ENCODE measurements around the gene KIF20A.
"Not testable (repeated sequence)": the region's sequence is repeated elsewhere in the genome, so short reads cannot be mapped to it uniquely, and the experiment has no call there.

KIF20A gene

DNA sequence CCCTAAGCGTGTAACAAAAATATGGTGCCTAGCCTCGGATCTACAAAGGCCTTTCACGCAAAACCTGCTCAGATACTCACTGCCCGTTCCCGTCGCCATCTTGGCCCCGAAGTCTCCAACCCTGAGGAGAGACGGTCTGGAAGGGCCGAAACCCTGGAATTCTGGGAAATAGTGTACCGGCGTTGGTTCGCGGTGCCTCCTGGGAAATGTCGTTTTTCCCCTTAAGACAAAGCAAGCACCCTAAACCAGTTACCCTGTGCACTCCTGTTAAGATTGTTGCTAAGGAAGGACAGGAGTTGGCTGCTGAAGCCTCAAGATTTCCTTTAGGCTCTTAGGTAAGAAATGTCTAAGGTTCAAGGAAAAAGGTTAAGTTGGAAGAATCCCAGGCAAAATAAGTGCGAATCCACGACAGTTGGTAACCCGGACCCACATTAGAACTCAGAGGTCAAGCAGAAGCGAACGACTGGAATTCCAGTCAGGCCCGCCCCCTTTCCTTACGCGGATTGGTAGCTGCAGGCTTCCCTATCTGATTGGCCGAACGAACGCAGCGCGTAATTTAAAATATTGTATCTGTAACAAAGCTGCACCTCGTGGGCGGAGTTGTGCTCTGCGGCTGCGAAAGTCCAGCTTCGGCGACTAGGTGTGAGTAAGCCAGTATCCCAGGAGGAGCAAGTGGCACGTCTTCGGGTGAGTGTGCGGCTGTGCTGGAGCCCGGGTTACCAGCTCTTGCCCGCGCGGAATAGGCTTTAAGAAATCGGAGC lies at the start of gene KIF20A, which contains the start of gene BRD8:
Gene KIF20A (plus strand): TSS at position 597 of the 761 bp plus-strand sequence. CDS start 569 bp downstream, outside the sequence.
Gene BRD8 (minus strand): TSS at position 115 of the 761 bp plus-strand sequence. CDS start 16 bp downstream, at position 99.
- peak; percentile 90 for DNase-seq

DNA sequence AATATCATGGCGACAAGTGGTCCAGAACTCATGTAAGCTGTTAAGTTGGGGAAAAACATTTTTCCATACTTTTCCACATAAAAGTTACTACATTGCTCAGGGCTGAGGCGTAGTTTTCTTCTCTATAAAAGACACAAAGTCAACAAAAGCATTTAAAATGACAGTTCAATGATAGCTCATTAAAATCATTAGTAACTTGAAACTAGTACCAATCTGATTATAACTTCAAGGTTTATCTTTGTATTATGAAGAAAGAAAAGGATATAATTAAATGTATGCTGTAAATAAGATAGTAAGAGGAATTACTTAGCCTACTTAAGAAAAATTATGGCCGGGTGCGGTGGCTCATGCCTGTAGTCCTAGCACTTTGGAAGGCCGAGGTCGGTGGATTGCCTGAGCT lies 49.6 kb upstream of the KIF20A start:
- no peak for DNase-seq

DNA sequence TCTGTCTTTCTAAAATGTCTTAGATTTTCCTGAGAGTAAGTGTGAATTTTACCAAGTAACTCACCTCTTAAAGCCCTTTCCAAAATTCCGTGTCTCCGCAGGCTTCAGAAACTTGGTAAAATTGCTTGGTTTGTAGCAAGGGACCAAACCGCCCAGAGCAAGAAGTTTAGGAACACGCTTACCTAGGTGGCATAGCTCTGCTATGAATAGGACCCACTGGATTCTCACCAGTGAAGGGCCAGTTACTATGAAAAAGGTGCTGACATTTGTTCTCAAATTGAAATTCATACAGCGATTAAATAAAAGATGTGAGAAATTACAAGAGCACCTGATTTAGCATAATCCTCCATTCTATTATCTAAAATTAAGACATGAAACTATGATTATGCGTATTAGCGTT lies 46.4 kb upstream of the KIF20A start:
- DNase-seq, result no peak

GRCh38 chr5:138138949-138139780 lies 39.7 kb upstream of the KIF20A start, which contains the start of gene NME5:
Gene NME5 (minus strand): TSS chr5:138139428. CDS start chr5:138138780, 648 bp downstream.
- no peak for DNase-seq

DNA sequence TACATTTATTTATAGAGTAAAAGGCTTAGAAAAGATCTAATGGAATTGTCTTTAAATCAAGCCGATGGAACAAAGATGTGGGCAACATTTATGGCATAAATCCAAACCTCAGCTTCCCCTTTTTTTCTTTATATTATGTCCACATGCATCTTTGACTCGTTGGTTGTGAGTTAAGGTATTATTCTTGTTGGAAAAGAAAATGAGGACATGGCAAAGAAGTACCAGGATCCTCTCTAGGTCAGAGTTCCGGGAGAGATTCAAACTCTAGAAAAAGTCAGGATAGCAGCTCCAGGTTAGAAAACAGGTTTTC lies 39.2 kb upstream of the KIF20A start:
- no peak for DNase-seq

DNA sequence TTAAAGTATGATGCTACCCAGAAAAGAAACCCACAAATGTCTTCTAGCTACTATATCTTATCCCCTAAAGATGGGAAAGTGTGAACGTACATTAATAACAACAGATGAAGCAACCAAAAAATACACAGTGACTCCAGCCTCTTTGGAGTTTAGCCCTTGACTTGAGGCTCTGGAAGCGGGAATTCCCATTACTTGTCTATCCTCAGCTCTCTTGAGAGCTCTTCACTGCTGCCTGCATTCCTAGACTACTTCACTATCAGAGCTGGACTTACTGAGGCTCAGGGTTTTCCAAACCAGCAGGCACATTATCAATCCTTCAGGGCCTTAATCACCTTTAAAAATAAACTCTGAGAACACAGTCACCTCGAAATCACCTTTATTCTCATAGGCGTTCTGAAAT lies 38.6 kb upstream of the KIF20A start:
- no peak for DNase-seq

DNA sequence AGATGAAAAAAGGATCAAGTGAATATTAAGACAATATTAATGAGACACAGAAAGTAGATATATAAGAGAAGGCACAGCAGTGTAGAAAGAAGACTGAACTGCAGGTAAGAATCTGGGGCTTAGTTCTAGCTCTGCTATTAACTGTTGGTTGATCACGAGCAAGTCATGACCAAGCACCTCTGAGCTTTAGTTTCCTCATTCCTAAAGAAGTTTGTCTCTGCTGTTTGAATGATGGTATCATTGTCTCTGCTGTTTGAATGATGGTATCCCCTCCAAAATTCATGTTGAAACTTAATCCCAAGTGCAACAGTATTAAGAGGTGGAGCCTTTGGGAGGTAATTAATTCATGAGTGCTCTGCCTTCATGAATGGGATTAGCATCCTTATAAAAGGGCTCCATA lies 37.2 kb upstream of the KIF20A start:
- DNase-seq, result no peak

DNA sequence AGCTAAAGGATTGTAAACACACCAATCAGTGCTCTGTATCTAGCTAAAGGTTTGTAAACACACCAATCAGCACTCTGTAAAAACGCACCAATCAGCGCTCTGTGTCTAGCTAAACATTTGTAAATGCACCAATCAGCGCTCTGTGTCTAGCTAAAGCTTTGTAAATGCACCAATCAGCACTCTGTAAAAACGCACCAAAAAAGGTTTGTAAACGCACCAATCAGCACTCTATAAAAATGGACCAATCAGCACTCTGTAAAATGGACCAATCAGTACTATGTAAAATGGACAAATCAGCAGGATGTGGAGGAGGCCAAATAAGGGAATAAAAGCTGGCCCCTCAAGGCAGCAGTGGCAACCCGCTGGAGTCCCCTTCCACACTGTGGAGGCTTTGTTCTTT lies 35.3 kb upstream of the KIF20A start:
- not testable (repeated sequence) for DNase-seq

DNA sequence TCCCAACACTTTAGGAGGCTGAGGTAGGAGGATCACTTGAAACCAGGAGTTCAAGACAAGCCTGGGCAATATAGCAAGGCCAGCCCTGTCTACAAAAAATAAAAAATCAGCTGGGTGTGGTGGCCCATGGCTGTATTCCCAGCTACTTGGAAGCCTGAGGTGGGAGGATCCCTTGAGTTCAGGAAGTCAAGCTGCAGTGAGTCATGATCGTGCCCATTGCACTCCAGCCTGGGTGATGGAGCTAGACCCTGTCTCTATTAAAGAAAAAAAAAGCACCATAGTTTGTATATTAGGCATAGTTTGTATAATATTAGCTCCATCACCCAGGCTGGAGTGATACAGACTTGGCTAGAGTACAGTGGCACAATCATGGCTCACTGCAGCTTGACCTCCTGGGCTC lies 30.1 kb upstream of the KIF20A start:
- no peak for DNase-seq

- DNase-seq, result no peak
These were observed 29.4 kb upstream of the KIF20A start for GRCh38 chr5:138149530-138149929.

DNA sequence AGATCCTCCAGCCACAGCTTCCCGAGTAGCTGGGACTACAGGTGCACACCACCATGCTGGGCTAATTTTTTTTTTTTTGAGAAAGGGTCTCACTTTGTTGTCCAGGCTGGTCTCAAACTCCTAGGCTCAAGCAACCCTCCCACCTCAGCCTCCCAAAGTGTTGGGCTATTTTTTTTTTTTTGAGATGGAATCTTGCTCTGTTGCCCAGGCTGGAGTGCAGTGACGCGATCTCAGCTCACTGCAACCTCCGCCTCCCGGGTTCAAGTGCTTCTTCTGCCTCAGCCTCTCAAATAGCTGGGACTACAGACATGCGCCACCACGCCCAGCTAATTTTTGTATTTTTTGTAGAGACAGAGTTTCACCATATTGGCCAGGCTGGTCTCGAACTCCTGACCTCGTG lies 22.9 kb upstream of the KIF20A start:
- DNase-seq, result not testable (repeated sequence)

GRCh38 chr5:138157626-138158025 lies 21.3 kb upstream of the KIF20A start:
- no peak for DNase-seq

GRCh38 chr5:138159666-138160065 lies 19.2 kb upstream of the KIF20A start:
- no peak for DNase-seq

DNA sequence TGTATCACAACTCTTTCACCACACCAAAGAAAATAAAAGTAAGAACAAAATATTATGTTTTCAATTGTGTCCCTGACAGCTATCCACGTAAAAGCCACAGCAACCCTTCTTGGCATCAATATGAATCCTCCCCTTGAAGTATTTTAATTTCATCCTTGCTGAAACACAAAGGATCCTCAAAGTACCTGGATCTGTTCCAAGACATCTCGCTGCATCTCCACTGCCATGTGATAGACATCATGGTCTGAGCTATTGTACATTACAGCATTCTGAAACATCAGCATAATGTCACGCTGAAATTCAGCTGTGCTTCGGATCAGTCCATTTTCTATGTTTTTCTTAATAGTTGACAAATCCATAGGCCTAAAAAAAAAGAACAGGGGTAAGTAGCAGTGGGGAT lies 18.2 kb upstream of the KIF20A start:
- DNase-seq, result no peak

- no peak for DNase-seq
These were observed 15.2 kb upstream of the KIF20A start for GRCh38 chr5:138163721-138164120.

DNA sequence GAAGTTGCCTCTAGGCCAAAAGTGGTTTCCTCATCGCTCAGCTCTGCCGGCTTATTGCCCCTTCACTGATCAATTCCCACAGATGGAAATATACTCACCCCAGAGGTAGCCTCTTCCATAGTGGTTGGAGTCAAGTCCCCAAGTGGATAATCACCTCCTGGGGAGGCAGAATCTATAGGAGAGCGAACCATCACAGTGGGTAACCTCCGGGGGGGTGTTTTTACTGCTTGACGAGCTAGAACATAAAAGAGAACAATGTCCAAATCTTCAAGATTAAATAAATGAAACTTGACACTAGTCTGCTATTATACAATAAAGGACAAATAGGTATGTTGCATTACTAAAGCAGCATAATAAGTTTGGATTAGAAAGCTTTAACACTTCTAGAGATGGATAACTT lies 9.8 kb upstream of the KIF20A start:
- no peak for DNase-seq

DNA sequence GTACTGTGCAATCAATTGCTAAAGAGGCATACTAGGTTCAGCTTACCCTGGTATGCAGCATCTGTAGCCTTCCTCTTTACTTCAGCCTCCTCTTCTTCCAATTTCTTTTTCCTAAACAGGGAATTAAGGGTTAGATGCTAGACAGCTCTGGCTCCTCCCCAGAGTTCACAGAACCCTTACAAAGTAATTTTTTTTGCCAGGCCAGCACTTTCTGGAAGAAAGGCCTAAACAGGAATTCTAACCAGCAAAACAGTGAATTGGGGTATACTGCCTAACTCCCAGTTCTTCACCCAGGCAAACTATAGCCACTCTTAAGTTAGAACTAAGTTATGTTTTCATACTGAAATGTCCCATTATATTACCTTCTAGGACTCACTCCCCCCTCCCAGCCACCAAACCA lies 8.6 kb upstream of the KIF20A start:
- no peak for DNase-seq

- DNase-seq, result peak; percentile 30
These were observed 884 bp upstream of the KIF20A start for GRCh38 chr5:138177941-138178515.

- no peak for DNase-seq
These were observed 455 bp downstream of the KIF20A start for GRCh38 chr5:138179277-138179857.

DNA sequence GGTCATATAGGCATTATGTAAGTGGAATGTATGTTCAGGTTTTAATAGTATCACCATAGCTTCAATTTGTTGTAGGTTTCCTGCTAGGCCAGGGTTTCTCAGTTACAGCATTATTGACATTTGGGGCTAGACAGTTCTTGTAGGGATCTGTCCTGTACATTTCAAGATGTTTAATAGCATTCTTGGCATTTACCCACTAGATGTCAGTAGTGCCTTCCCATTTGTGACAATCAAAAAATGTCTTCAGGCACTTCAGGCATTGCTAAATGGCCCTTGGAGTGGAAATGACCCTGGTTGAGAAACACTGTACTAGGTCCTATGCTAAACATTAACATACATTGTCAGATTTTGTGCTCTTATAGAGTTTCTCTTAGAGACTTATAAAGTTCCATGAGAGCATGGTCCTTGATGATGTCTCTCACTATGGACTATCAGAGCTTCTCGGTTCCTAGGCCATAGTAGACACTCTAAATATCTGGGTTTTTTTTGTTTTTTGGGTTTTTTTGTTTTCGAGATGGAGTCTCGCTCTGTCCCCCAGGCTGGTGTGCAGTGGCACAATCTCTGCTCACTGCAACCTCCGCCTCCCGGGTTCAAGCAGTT lies 1.4 kb downstream of the KIF20A start:
- DNase-seq, result no peak

DNA sequence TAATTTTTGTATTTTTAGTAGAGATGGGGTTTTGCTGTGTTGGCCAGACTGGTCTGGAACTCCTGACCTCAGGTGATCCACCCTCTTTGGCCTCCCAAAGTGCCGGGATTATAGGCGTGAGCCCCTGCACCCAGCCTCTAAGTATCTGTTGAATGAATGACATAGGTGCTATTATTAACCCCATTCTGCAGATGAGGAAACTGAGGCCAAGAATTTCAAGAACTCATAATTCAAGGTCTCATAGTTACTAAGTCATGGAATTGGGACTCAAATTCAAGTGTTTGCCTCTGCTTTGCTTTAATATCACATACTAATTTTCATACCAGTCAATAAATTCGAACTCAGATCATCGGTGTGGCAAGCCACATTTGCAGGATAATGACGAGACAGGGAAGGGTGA lies 1.9 kb downstream of the KIF20A start:
- DNase-seq, result no peak

- no peak for DNase-seq
These were observed 3.9 kb downstream of the KIF20A start for GRCh38 chr5:138182808-138183207.

DNA sequence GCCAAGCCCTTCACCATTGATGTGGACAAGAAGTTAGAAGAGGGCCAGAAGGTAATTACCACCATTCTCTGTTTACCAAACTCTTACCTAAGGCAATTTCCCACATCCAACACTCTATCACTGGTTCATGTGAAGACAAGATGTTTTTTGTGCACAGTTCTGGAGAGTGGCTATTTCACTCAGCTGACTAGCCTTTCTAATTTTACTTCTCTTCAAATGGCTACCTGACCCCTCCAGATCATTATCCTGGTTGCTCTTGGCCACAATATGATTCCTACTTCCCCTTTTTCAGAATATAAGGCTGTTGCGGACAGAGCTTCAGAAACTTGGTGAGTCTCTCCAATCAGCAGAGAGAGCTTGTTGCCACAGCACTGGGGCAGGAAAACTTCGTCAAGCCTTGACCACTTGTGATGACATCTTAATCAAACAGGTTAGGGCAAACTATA lies 7.1 kb downstream of the KIF20A start:
- no peak for DNase-seq
